OCI-M2 (cell line): ENCODE data around the gene PLCB1.

Source experiments
- DNase-seq: peaks from one replicate; lab custom pipeline; 2025; ENCODE audit not compliant: unreplicated experiment; lab: John Stamatoyannopoulos, UW

PLCB1 gene

DNA sequence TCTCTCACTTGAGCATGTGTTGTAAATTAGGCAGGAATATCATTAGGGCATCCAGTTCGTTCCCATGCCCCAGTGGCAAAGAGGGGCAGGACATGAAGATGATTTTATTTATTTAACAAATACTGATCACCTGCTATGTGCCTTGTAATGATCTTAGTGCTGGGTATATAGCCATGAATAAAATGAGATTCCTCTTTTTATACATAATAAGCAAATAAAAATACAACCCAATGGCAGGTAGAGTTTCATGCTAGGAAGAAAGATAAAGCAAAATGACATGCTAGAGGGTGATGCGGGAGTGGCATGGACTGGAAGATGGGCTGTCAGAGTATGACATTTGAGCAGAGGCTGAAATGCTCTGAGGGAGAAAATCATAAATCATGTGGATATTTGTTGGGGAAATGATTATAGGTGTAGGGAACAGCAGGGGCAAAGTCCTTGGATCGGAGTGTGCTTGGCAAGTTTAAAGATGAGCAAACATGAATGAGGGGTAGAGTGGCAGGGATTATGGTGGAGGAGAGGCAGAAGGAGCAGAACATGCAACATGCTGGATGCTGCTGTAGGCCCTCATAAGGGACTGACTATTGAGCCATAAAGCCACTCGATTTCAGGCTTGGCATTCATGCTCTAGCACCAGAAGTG lies 342.1 kb downstream of the PLCB1 start:
- no peak for DNase-seq

DNA sequence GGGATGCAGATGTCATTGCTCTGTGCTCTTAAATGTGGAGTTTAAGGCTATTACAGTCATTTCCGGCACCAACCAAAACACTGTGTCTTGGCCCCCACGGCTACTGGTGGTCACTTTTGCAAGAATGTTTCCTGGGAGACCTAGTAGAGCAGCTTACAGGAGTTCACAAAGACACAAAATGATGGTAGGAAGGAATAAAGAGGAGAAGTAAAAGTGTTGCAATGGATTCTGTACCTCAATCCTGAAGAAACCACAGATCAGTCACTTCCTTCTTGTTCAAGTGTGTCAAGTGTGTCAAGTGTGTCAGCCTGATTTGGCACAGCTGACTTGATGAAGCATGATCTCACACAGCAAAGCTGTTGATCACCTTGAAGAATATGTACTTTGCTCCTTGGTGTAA lies 344.0 kb downstream of the PLCB1 start:
- DNase-seq = no peak

DNA sequence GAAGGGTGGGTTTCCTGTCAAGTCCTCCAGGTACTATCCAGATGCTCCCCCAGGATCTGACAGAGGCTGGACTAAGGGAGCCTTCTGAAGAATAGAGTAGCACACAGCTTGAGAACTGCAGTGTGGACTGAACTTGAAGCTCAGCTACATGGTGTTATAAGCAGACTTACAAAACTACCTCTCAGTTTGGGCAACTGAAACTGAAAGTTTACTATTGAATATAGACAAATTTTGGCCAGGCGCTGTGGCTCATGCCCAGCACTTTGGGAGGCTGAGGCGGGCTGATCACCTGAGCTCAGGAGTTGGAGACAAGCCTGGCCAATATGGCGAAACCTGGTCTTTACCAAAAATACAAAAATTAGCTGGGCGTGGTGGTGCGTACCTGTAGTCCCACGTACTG lies 348.5 kb downstream of the PLCB1 start:
- no peak for DNase-seq

DNA sequence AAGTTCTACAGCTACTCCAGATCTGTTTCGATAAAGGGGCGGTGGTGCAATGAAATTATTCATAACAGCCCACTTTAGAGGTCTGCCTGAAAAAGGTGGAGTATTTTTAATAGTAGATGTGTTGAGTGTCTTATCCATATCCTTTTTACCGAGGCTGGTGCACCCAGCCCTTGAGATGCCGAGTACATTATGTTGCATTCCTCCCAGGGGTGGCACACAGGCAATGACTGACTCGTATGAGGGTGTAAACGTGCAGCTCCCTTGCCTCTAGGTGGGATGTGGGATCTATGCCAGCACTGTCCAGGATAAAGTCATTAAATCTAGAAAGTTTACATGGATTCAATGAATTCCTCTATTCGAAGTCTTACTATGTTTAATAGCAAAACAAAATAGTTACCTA lies 355.6 kb downstream of the PLCB1 start:
- DNase-seq = no peak

DNA sequence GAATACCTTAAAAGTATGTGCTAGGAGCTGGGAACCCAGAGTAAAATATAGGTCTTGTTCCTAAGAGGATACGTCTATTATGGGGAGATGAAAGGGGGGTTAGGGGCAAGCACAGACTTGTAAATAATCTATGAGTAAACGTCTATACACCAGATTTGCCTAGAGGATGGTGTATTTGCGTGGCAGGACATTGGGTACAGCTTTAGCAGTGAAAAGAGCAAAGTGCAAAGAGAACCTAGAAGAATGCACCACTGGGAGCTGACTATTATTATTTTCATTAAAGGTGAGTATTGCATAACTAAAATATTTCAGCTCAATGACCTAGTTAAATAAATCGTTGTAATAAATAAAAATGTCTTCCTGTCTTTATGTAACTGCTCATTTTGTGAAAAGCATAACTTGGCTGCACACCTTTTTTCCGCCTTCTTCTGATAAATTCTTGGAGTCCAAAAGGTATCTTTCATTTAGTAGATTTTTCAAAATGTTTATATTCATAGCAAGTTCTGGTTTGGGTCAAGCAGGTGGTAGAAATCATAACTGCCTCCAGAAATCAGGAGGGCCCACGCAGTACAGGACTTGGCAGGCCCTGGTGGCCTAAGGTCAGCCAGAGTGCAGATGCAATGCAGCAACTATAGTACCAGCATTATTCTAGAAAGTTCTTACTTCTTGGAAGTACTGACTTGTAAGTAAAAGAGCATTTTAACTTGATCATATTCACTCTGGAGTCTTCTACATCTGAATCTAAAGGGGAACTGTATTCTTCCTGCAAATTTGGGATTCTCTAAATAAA lies 357.2 kb downstream of the PLCB1 start:
- DNase-seq = no peak

DNA sequence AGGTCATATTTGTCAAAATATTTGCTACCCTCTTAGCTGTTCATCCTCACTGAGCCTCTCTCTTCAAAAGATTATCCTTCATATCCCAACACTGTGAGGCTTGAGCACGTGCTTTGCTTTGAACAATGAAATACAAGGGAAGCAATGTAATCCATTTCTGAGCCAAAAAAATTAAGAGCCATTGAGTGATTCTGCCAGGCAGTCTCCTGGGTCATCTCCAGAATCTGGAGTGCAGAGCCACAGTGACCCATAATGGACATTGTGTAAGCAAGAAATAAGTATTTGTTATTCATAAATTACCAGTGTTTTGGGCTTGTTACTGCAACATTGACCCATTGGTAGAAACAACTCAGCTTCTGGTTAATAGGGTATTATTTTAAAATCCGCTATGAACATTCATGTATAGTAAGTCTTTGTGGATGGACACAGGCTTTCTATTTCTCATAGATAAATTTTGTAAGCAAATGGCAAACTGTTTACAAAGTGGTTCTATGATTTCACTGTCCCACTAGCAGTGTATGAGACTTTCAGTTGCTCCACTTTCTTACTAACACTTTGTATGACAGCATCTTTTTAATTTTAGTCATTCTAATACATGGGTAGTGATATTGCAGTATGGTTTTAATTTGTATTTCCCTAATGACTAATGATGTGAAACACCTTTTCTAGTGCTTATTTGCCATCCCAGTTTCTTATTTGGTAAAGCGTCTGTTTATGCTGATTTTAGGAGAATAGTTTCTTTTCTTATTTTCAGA lies 358.2 kb downstream of the PLCB1 start:
- DNase-seq = no peak

DNA sequence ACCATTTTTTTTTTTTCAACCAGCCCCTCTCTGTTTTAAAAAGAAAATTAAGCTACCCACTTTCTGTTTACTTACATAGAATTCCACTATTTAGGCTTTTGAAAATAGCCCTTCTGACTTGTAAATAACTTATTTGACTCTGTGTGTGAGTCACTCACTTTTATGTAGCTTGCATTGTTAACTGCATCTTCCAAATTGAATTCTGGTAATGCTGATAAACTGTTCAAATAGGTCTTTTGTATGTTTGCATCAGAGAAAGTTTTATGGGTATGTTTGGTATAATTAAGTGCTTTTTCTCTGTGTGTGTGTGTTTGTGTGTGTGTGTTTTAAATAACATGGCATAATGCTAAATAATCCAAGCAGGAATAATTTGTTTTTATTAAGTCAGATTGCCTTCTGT lies 360.1 kb downstream of the PLCB1 start:
- DNase-seq = no peak

DNA sequence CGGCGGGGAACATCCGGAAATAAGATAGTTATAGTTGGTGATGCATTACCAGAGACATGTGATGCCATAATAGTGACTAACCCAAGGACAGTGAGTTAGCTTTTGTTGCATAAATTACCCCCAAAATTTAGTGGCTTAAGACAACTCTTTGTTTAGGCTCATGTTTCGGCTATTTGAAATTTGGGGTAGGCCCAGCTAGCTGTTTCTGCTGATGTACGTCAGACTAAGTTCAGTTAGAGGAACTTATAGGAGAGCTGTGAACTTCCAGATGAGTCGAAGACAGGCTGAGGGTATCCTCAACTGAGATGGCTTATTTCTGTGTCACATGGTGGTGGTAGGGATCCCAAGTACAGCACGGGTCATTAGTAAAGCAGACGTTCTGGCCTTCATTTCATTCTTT lies 366.5 kb downstream of the PLCB1 start:
- DNase-seq = no peak

DNA sequence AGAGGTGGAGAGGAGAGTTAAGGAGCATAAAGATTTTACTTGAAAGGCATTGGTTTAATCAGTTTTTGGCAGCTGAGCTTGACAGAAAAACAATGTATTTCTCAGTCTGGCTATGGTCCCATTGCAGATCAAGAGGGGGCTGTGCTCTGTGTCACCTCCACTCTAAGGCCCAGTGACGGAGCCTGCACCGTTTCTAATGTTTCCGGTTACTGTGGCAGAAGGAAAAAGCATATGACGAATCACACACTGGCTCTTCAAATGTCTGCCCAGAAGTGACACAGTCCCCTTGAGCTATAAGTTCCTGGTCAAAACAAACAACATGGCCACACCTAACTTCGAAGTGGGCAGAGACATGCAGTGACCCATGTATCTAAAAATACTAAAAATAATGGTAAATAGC lies 372.0 kb downstream of the PLCB1 start:
- DNase-seq = no peak

DNA sequence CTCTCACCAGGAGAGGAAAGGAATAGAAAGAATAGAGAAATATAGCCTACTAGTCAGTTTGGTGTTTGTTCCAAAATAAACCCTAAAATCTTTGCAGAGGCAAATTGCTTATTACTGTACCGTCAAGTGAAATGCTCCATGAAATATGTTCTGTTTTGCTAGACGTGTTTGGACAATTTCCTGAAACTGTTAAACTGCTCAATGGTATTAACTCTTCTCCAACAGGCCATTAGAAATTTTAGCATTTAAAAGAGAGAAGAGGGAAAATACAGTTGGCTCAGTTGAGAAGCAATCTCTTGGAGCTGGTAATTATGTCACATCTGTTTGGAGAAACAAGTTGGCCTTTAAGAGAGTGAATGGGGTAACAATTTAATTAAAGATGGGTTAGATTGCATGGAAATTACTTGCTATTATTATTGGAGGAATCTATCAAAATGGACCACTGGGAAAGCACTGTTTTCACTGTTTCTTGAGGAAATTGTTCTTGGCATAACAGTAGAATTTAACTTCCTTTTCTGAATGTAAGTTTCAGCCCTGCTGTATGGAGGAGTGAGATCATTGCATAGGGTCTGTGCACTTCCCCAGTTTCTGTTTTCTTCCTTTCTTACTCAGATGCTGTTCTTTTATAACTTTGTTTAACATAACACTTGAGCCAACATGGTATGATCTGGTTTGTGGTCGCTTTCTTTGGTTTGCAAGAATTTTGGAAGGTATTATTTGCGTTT lies 373.6 kb downstream of the PLCB1 start:
- DNase-seq = no peak

DNA sequence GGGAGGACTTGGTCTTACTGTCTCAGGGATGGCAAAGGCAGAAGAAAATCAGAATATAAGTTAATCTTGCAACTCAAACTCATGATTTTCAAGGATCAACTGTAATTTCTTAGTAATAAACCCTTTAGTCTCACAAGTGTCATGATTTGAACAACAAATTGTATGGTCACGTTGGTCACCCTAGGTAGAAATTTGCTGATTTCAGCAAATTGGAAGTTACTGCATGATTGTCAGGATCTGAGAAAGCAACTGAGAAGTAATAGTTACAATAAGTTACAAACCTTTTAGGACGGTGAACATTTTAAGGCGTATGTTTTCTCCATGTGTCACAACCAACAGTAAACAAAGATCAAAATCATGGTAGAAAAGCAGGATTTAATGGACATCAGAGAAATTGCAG lies 375.2 kb downstream of the PLCB1 start:
- DNase-seq = no peak

DNA sequence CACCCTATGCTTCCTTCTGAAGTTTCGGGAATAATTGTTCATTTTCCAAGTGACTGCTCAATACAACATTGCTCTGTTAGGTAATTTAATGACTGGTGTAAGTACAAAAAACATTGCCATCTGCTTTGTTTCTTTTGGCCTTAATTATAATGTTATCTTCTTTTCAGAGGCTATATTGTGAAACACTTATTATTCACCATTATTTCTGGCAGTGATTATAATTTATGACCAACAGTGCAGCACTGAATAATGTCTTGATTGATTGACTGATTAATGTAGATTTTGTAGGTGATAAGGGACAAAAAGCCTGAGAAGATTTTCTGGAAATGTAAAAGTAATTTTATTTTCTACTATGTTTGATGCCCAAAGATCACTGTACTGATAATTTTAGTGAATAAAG lies 377.7 kb downstream of the PLCB1 start:
- DNase-seq = no peak

DNA sequence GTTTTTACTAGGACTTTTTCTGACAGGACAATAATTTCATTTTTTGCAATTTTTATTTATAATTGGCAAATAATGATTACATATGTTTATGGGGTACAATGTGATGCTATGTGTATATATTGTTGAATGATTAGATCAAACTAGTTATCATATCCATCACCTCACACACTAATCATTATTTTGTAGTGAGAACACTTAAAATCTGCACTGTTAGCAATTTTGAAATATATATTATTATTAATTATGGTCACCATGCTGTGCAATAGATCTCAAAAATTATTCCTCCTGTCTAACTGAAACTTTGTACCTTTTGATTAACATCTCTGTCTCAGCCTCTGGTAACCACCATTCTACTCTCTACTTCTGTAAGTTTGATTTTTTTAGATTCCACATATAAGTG lies 378.7 kb downstream of the PLCB1 start:
- no peak for DNase-seq

DNA sequence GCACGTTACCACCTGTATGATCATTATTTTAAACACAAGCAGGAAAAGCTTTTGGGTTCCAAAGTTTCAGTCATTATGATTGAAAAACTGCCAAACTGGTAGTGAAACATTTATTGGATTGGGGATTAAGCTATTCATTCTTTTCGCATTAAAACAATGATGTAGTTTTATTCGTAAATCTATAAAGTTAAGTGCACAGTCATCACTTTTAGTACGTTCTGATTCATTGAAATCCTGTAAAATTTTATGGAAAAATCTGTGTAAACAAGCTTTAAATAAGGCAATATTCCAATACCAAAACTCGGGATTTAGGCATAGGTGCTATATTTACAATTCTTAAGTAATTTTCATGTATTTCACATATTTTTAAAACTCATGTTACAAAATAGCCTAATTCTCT lies 379.9 kb downstream of the PLCB1 start:
- DNase-seq = no peak

DNA sequence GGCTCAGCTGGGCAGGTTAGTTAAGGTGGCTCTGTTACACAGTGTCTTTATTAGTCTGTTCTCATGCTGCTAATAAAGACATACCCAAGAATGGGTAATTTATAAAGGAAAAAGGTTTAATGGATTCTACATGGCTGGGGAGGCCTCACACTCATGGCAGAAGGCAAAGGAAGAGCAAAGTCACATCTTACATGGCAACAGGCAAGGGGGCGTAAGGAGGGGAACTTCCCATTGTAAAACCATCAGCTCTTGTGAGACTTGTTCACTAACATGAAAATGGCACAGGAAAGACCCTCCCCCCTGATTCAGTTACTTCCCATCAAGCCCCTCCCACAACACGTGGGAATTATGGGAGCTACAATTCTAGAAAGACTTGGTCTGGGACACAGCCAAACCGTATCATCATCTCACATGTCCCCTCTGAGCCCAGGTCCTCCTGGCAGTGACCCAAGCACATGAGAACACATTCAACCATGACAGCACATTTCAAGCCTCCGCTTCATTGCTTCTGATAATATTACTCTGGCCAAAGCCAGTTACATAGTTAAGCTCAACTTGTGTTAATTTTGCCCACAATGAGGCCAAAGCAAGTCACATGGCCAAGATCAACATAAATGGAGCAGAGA lies 383.9 kb downstream of the PLCB1 start:
- DNase-seq = no peak

DNA sequence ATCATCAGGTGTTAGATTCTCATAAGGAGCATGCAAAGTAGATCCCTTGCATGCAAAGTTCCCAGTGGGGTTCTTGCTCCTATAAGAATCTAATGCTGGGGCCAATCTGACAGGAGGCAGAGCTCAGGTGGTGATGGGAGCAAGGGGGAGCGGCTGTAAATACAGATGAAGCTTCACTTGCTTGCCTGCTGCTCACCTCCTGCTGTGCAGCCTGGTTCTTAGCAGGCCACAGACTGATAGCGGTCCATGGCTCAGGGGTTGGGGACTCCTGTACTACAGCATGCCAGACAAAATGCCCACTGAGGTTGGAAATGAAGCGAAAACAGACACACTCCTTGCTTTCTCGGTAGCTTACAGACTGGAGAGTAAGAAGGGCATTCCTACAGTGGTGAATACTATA lies 386.8 kb downstream of the PLCB1 start:
- DNase-seq = no peak

DNA sequence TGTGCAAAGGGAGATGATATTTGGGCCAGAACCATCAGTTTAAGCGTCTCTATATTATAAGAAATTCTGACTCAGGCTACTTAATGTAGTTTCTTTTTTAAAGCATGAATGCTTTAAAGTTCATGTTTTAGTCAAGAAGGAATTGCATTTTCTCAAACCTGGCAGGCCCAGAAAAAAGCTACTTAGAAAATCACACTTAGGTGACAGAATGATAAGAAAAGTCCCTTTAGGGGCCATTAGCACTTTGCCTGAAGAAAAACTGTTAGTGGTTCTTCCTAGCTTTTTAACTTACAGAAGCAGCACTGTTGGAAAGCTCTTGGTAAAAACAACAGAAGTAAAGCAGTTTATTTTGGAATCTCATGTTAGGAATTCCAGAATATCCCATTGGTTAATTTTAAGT lies 387.8 kb downstream of the PLCB1 start:
- no peak for DNase-seq

DNA sequence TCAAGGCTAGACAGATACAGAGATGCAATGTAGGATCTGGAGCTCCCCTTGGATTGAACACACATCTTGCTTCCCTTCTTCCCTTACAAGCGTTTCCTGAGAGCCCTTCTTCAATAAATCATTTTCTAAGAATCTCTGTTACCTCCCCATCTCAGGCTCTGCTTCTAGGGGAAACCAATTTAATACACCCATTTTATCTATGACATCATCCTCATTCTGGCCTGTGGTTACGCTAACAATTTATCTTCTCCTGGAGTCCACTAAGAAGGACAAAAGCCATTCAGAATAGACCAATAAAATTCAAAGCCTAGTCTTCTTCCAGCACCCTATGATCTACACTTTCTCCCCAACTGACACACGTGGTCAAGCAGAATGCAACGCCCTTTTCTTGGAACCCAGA lies 390.1 kb downstream of the PLCB1 start:
- DNase-seq = no peak

DNA sequence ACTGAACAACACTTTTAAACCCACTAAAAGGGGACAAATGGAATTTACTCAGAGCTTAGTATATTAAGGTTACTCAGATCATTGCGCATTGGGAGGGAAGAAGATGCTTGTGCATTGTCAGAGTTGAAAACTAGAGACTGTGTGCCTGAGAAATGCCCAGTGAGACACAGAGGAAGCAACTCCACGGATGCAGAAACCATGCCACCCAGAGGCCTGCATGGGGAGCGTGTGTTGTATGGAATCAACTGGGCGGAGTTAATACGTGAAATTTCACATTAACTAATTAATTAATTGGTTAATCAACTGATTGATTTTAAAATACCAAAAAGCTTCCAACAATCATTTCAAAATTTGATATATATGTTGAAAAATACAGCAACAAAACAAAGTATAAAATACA lies 391.6 kb downstream of the PLCB1 start:
- no peak for DNase-seq

DNA sequence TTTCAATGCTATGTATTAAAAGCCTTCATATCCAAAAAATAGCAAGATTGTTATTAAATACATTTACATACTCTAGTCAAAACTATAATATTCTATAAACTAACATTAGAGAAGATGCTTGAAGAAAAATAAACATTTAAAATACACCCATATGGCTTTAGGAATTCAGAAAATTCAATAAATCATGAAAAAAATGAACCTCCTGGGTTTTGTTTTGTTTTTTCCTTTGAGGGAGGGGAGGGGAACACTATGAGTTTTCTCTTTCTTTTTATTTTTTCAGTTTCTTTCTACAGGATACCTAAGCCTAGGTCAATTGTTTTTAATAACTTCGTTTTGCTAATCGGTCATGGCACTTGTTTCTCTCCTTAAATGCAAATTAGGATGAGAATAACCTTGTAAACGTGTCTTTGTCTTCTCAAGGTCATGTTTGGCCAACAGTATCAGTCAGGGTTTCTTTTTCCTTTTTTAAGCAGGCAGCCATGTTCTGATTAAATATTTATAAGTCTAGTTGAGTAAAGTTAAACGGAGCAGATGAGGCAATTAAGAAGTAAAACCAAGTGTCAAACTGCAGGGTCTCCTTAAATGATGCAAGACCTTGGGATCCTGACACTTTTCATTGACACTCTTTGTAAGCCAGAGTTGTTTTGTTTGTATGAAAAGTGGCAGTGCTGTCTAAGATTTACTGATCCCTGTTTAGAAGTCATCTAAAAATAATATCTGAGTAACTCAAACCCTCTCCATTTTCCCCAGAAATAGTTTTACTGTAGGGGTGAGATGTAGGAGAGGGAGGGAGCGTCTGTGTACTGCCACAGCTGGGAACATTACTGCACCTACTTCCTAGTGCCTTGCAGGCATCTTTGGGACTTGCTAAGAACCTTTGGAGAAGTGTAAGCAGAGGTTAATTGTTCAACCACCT lies 392.3 kb downstream of the PLCB1 start:
- DNase-seq = no peak
